ENCODE results near the gene CHMP4A.
A peak's percentile ranks its signal among the peaks of the same experiment; 100 is the strongest.

The CHMP4A gene

GRCh38 chr14:24194873-24195185, 18.5 kb downstream of the CHMP4A start:
- DNase-seq: no peak

GRCh38 chr14:24194186-24194872, 19.0 kb downstream of the CHMP4A start:
- DNase-seq: no peak

DNA sequence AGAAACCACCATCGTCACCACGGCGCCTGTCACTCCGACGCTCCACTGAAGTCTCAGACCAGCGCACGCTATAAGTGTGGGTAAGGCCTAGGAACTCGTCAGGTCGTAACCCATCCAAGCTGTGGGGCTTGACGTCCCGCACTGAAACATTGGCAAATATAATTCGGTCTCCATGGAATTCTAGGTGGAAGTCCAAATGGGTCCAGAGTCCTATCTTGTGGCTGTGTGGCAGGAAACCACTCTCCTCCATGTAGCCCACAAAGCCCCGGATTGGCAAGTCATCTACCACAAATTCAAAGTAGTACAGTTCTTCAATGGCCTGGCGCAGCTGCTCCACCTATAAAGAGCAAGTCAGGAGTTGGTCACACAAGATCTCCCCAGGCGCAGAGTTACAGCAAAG, 20.4 kb downstream of the CHMP4A start:
- no peak for DNase-seq

GRCh38 chr14:24190416-24190815, 22.9 kb downstream of the CHMP4A start:
- DNase-seq: no peak

DNA sequence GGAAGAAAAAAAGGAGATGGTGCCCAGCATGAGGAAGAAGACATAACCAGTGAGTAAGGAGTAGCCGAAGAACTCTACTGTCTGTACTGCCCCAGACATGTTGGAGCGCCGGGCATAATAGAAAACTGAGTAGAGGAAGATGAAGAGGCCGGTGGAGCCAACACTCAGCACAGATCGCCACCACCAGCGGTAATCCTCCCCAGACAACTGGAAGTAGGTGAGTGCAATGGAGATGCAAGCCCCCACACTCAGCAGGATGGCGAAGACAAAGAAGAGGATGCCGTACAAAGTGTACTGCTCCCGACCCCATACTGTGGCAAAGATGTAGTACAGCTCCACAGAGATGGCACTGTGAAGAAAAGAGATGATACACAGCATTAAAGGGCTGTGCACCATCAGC, 23.8 kb downstream of the CHMP4A start:
- no peak for DNase-seq

- no peak for DNase-seq
Observed at GRCh38 chr14:24189059-24189375, 24.3 kb downstream of the CHMP4A start.

DNA sequence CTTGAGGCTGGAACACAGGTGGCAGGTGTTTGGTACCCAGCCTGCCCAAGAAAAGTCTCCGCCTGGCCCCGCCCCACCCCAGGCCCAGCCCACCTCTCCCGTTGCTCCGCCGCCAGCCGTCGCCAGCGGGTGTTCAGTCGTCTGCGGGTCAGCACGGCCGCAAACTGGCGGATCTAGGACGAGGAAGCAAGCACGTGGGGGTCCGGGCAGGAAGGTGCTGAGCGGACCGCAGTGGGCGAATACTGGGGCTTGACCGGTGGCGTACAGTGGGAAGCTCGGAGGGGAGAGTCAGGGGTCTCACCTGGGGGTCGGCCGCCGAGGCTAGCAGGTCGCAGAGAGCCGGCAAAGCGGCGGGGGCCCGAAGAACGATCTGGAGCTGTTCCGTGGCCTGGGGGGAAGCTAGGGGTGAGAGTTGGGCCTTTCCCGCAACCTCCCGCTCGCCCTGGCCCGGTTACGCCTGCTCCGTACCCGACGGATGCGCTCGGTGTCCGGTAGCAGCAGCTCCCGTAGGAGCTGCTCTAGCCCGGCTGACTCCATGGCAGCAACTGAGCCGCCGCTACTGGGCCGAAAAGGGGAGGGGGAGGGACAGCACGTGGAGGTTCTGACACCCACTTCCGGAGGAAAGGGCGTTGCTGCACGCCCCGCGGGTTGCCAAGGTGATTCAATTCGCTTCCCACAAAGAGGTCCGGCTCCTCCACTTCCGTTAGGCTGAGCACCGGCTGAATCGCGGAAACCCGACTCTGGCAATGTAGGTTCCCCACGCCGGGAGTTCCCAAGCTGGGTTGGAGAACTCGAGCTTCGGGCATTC, 24.8 kb downstream of the CHMP4A start, which contains the start of gene IPO4:
IPO4 (minus strand) TSS at position 566 of the 808 bp plus-strand sequence; CDS start at position 537, 29 bp downstream.
- peak; percentile 97 for DNase-seq

DNA sequence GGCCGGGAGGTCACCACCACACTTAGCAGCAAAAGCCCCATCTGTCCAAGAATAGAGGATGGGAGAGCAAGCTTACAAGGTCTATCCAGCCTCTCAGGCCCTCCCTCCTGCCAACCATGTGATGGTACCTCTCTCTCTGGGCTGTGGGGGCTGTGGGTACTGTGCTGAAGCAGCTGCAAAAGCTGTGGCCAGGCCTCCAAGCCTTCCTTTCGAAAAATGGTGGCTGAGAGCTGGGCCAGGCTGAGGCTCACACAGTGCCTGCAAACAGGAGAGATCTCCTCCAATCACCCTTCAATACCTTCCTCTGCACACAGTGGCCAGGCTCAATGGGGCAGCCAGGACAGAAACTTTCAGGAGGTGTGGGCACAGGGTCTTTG, 25.8 kb downstream of the CHMP4A start:
- DNase-seq: no peak

DNA sequence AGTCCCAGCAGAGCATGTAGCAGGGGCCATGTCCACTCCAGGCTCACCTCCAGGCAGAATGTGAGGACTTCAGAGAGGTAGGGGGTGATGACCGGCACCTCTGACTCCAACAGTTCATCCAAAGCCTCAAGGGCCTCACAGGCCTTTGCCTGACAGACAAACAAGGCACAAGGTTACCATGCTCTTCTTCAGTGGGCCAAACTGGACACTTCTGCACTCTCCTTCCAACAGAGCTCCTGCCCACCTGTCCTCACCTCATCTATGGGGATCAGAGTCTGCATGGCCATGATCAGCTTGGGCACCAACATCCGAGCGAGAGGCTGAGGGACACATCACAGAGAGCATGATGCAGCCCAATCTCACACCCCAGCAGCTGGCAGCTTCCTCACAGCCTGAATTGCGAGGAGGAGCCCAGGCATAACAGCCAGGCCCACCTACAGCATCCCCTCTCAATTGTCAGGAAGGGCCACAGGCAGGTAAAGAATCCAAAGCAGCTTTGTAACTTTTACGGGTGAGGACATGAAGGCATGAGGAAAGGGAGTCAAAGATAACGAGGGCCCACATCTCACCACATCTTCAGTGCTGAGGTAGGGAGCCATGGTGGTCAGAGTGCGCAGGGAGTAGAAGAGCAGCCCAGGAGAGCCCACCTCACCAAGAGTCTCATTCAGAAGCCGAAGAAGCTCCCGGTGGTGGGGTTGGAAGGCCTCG, 26.3 kb downstream of the CHMP4A start:
- DNase-seq: no peak

- no peak for DNase-seq
Observed at GRCh38 chr14:24185741-24186140, 27.5 kb downstream of the CHMP4A start.

GRCh38 chr14:24185026-24185425, 28.3 kb downstream of the CHMP4A start:
- DNase-seq: no peak

DNA sequence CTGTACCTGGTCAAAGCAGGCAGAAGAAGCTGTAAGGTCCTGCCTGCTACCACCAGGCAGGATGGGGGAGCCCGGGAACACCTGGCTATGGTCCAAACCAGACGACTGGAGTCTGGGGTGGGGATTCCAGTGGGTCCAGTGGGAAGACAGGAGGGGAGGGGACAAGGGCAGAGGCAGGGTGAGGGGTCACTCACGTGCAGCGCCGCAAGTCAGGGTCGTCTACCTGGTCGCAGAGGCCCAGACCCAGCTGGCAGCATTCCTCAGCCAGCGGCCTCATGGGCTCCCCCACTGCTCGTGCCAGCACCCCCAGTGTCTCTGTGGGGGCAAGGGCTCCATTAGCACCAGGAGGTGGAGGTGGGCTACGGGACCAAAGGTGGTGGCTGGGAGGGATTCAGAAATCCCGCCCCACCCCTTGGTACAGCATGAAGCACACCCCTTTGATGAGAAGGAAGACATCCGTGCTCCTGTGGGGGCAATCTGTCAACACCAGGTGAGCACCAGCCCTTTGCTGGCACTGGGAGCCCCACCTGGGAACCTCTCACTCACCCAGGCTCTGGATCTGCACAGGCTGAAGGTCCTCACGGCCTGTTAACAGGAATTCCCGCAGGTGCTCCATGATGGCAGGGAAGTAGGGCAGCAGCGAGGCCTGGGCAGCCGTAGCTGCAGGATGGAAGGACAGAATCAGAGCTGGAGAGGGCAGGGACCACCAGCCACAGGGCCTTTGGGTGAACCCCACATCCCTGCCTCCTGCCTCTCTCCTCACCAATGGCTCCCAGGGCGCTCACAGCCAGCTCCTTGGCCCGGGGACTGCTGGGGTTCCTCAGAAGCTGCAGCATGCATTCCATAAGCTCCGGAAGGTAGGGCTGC, 29.0 kb downstream of the CHMP4A start:
- no peak for DNase-seq

DNA sequence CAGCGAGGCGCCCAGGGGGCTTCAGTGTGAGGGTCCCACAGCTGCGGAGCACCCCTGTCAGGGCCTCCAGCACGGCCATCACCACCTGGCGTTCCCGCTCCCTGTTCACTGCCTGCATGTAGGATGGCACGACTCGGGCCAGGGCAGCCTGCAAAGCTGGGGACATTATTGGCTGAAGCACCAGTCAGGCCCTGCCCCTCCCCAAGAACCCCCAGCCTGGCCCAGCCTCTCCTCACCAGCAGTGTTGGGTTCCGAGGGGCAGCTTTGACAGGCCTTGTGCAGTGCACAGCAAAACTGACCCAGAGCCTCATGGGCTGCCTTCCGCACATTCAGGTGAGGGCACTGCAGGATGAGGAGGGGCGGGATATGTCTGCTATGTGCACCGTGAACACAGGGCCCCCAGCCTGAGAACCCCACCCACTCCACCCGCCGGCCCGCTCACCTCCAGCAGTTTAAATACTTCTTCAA, 30.2 kb downstream of the CHMP4A start:
- DNase-seq: no peak

GRCh38 chr14:24182110-24182882, 31.0 kb downstream of the CHMP4A start:
- DNase-seq: no peak

- DNase-seq: no peak
Observed at GRCh38 chr14:24181371-24182077, 31.8 kb downstream of the CHMP4A start.

DNA sequence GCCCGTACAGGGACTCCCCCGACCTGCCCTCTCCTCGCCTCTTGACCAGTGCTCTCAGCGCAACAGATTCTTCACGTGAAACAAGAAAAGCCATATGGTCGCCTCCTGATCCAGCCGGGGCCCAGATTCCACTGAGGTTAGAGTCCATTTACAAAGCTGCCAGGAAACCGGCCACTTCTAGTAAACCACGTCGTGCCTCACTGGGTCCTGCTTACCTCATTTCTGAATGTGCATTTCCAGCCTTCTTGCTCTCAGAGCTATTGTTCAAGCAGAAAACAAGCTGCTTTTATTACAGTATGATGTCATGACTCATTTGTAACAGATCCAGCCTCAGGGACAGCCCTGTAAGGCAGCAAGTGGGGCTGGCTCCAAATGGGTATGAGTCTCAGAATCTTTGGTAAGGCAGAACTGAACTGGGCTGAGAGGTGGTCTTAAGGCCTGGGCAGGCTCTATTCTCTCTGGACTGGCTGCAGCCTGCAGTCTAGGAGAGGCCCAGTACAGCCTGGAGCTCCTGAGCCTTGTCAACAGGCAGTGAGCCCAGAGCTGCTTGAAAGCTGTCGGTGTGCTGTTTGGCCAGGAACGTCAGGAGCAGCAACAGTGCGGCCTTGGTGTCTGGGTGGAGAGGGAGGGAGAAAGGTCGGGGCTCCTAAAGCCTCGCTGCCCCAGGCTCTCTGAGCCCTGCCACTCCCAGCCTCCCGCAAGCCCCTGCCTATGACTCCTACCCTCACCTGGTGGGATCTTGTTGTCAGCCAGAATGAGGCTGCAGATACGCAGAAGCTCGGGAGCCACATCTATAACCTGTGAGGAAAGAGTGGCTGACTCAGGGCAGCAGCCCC, 33.1 kb downstream of the CHMP4A start:
- no peak for DNase-seq

- no peak for DNase-seq
Observed at GRCh38 chr14:24179294-24179960, 33.9 kb downstream of the CHMP4A start.

DNA sequence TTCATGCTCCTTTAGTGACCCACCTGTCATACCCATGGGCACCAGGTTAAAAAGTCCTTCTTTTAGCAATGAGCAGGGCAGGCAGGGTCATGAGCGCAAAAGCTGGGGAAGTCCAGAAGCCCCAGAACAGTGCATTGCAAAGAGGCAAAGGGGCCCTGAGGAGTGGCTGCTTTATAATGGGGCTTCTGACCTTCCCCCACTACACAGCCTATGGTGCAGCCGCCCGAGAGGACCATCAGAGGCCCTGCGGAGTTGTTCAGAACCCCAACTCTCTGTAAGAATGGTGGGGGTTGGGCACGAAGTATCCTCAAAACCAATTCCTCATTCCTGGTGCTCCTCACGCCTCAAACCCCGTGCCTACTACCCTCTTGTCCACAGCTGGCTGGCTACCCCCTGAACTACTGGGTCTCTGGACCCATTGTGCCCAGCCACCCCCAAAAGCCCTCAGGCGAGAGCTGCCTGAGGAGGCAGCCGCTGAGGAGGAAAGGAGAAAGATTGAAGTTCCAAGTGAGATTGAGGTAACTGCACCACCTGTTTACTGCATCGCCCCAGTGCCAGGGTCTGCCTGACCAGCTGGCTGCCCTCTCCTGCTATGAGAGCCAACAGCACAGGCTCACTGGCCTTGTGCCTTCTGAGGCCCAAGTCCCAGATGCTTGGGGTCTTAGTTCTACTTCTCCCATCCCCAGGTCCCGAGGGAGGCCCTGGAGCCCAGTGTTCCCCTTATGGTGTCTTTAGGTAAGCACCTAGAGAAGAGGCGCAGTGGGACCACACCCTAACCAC, 34.7 kb downstream of the CHMP4A start:
- DNase-seq: no peak

DNA sequence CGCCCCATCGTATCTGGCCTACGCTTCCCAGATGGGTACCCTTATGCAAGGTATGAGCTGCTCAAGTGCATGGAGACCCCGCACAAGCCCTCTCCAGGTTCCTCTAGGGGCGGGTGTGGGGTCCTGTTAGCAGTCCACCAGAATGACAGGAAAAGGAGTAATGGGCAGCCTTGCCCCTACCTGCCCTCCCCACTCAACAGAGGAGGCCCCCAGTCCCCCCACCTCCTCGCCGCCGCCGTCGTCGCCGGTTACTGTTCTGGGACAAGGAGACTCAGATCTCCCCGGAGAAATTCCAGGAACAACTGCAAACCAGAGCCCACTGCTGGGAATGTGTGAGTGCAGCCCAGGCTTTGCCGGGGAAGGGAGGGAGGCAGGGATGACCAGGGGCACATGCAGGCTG, 35.4 kb downstream of the CHMP4A start:
- no peak for DNase-seq

All from activated CD4-positive, alpha-beta T cell treated with anti-CD3 and anti-CD28 coated beads for 48 hours (primary cell).